Skeletal muscle cell (primary cell): Measurements from ENCODE around the gene ANO8.

Experiments
- DNase-seq: peaks from one replicate; pipeline ENCODE4 v3.0.0-alpha.2; 2010; ENCODE audit warnings: low read depth
- H3K4me3 ChIP-seq: 2 replicates; pipeline ENCODE4 v1.5.1; 2011; ENCODE audit warnings: low read depth, mild to moderate bottlenecking, control low read depth, low read length, moderate library complexity

Gene ANO8

GRCh38 chr19:17330262-17331044, 4.2 kb downstream of the ANO8 start:
- no peak for DNase-seq
- no peak overlapping the region for H3K4me3 ChIP-seq

- H3K4me3 ChIP-seq = no peak overlapping the region
- no peak for DNase-seq
These were observed 5.0 kb downstream of the ANO8 start for GRCh38 chr19:17329366-17330261.

GRCh38 chr19:17328517-17329365, 5.9 kb downstream of the ANO8 start:
- no peak for DNase-seq
- peak overlapping the region; percentile 30 for H3K4me3 ChIP-seq

GRCh38 chr19:17327654-17328516, 6.8 kb downstream of the ANO8 start:
- no peak for DNase-seq
- H3K4me3 ChIP-seq = peak overlapping the region; percentile 30

GRCh38 chr19:17327068-17327653, 7.5 kb downstream of the ANO8 start:
- no peak overlapping the region for H3K4me3 ChIP-seq
- no peak for DNase-seq

- no peak overlapping the region for H3K4me3 ChIP-seq
- no peak for DNase-seq
These were observed 8.1 kb downstream of the ANO8 start for GRCh38 chr19:17326595-17326966.

- no peak for DNase-seq
- H3K4me3 ChIP-seq = no peak overlapping the region
These were observed 8.6 kb downstream of the ANO8 start for GRCh38 chr19:17325881-17326594.

- no peak for DNase-seq
- H3K4me3 ChIP-seq = no peak overlapping the region
These were observed 9.5 kb downstream of the ANO8 start for GRCh38 chr19:17325133-17325532.

- H3K4me3 ChIP-seq = no peak overlapping the region
- DNase-seq = no peak
These were observed 10.1 kb downstream of the ANO8 start for GRCh38 chr19:17324357-17325114.

- no peak for DNase-seq
- H3K4me3 ChIP-seq = peak overlapping the region; percentile 15
These were observed 10.7 kb downstream of the ANO8 start for GRCh38 chr19:17323964-17324332.

GRCh38 chr19:17323300-17323963, 11.2 kb downstream of the ANO8 start:
- no peak for DNase-seq
- peak overlapping the region; percentile 15 for H3K4me3 ChIP-seq

GRCh38 chr19:17322854-17323253, 11.8 kb downstream of the ANO8 start:
- no peak for DNase-seq
- no peak overlapping the region for H3K4me3 ChIP-seq

- H3K4me3 ChIP-seq = no peak overlapping the region
- DNase-seq = no peak
These were observed 12.8 kb downstream of the ANO8 start for GRCh38 chr19:17321655-17322489.

GRCh38 chr19:17320435-17320834, 14.2 kb downstream of the ANO8 start:
- DNase-seq = no peak
- no peak overlapping the region for H3K4me3 ChIP-seq

GRCh38 chr19:17319473-17320238, 15.0 kb downstream of the ANO8 start:
- H3K4me3 ChIP-seq = no peak overlapping the region
- DNase-seq = no peak
